Astrocyte (in vitro differentiated cells and primary cell): ENCODE results near the gene HMCES. TPM values are rescaled to one million over a fixed set of nuclear protein-coding genes. Genes with fewer than 3 reads are reported as not detected.
A peak's percentile ranks its signal among the peaks of the same experiment; 100 is the strongest.

Experiments used
- DNase-seq: peaks from one replicate; pipeline ENCODE4 v3.0.0-alpha.2; 2010; ENCODE audit warnings: low read depth
- FAIRE-seq: peaks from 2 replicates; lab custom pipeline; 2011; peaks lifted over from hg19 to GRCh38; lab: Jason Lieb, UNC
- H2AFZ ChIP-seq: 2 replicates; pipeline ENCODE4 v1.6.0; 2012; ENCODE audit warnings: low read depth, low read length, inconsistent platforms
- H3K27ac ChIP-seq: 2 replicates; pipeline ENCODE4 v1.5.1; 2011; ENCODE audit warnings: low read depth, low read length, inconsistent platforms
- H3K27me3 ChIP-seq: 2 replicates; pipeline ENCODE4 v1.6.0; 2011; ENCODE audit warnings: low read length, inconsistent platforms; ENCODE audit not compliant: insufficient read depth
- H3K36me3 ChIP-seq: 2 replicates; pipeline ENCODE4 v1.5.1; 2011; ENCODE audit warnings: low read length, inconsistent platforms; ENCODE audit not compliant: insufficient read depth
- H3K4me1 ChIP-seq: 2 replicates; pipeline ENCODE4 v1.5.1; 2011; ENCODE audit warnings: low read length, inconsistent platforms; ENCODE audit not compliant: insufficient read depth
- H3K4me2 ChIP-seq: 2 replicates; pipeline ENCODE4 v1.6.0; 2012; ENCODE audit warnings: low read length, inconsistent platforms
- H3K4me3 ChIP-seq: 2 replicates; pipeline ENCODE4 v1.5.1; 2011; ENCODE audit warnings: low read depth, mild to moderate bottlenecking, low read length, inconsistent platforms; ENCODE audit not compliant: insufficient read depth
- H3K79me2 ChIP-seq: 2 replicates; pipeline ENCODE4 v1.6.0; 2012; ENCODE audit warnings: mild to moderate bottlenecking, low read length, inconsistent platforms; ENCODE audit not compliant: insufficient read depth
- H3K9ac ChIP-seq: 2 replicates; pipeline ENCODE4 v1.6.0; 2012; ENCODE audit warnings: mild to moderate bottlenecking, low read length, inconsistent platforms
- H3K9me3 ChIP-seq: 2 replicates; pipeline ENCODE4 v1.5.1; 2012; ENCODE audit warnings: low read depth, mild to moderate bottlenecking, low read length, inconsistent platforms; ENCODE audit not compliant: insufficient read depth
- H4K20me1 ChIP-seq: 2 replicates; pipeline ENCODE4 v1.6.0; 2012; ENCODE audit warnings: low read length, inconsistent platforms; ENCODE audit not compliant: insufficient read depth
- H3K27ac Mint-ChIP-seq: one replicate; pipeline ENCODE4 v1.8.0; 2021; ENCODE audit warnings: mild to moderate bottlenecking, mixed read lengths; ENCODE audit not compliant: unreplicated experiment
- H3K27me3 Mint-ChIP-seq: one replicate; pipeline ENCODE4 v1.8.0; 2021; ENCODE audit warnings: low read depth, mixed read lengths; ENCODE audit not compliant: unreplicated experiment
- H3K36me3 Mint-ChIP-seq: one replicate; pipeline ENCODE4 v1.8.0; 2021; ENCODE audit warnings: low read depth, mixed read lengths; ENCODE audit not compliant: unreplicated experiment
- H3K4me1 Mint-ChIP-seq: one replicate; pipeline ENCODE4 v1.8.0; 2021; ENCODE audit warnings: low read depth, mixed read lengths; ENCODE audit not compliant: unreplicated experiment
- H3K4me3 Mint-ChIP-seq: one replicate; pipeline ENCODE4 v1.8.0; 2021; ENCODE audit warnings: mild to moderate bottlenecking, moderate library complexity, mixed read lengths; ENCODE audit not compliant: unreplicated experiment
- H3K9me3 Mint-ChIP-seq: one replicate; pipeline ENCODE4 v1.8.0; 2021; ENCODE audit warnings: mild to moderate bottlenecking, mixed read lengths; ENCODE audit not compliant: unreplicated experiment
- EZH2 ChIP-seq: IDR thresholded peaks from 2 replicates; pipeline ENCODE4 v1.6.1; 2012; ENCODE audit warnings: mild to moderate bottlenecking, low read length, inconsistent platforms; ENCODE audit not compliant: insufficient read depth
- total RNA-seq: library from RNA; stranded (reverse); gene quantifications from 2 replicates; pipeline ENCODE4 v1.2.1, GENCODE V29; 2021
- TF ChIP-seq, protein P1 (sequence below): IDR thresholded peaks from 2 replicates; pipeline ENCODE4 v1.5.1; 2011; ENCODE audit warnings: low read depth, mild to moderate bottlenecking, inconsistent platforms, low read length, moderate library complexity; ENCODE audit not compliant: insufficient read depth

HMCES gene
- total RNA-seq, 1 donor from 2014 or later: 27.4 TPM

DNA sequence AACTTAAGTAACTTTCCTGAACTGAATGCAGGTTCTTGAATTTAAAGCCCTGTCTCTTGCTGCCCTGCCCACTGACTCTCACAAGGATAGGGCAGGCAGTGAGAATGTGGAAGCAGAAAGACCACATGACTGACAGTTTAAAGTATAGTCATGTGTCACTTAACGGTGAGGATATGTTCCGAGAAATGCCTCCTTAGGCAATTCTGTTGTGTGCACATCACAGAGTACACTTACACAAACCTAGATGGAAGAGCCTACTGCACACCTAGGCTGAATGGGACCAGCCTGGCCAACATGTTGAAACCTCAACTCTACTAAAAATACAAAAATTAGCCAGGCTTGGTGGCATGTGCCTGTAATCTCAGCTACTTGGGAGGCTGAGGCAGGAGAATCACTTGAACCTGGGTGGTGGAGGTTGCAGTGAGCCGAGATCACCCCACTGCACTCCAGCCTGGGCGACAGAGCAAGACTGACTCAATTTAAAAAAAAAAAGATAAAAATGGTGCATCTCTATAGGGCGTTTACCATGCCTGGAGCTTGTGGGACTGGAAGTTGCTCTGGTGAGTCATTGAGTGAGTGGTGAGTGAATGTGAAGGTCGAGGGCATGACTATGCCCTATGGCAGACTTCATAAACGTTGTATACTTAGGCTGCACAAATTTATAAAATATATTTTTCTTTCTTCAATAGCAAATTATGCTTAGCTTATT, 48.2 kb upstream of the HMCES start:
- Mint-ChIP-seq H3K27ac (no peak overlapping the region), H3K36me3 (no peaks in the 10 kb centered on the region), H3K9me3 (no peaks in the 10 kb centered on the region), H3K27me3 (no peaks in the 10 kb centered on the region), H3K4me1 (peaks cover 21% of the 10 kb centered on the region), H3K4me3 (no peak overlapping the region)
- Histone ChIP-seq H3K9ac (no peak overlapping the region), H3K27me3 (no peaks in the 10 kb centered on the region), H3K79me2 (no peaks in the 10 kb centered on the region), H3K27ac (no peak overlapping the region), H3K4me3 (no peak overlapping the region), H4K20me1 (no peaks in the 10 kb centered on the region), H3K4me2 (peak overlapping the region; percentile 40), H3K36me3 (no peaks in the 10 kb centered on the region), H3K4me1 (peaks cover 29% of the 10 kb centered on the region), H3K9me3 (no peaks in the 10 kb centered on the region), H2AFZ (peak overlapping the region; percentile 8)
- DNase-seq (peak; percentile 81), FAIRE-seq (no peak)
- TF ChIP-seq, protein P1, sequence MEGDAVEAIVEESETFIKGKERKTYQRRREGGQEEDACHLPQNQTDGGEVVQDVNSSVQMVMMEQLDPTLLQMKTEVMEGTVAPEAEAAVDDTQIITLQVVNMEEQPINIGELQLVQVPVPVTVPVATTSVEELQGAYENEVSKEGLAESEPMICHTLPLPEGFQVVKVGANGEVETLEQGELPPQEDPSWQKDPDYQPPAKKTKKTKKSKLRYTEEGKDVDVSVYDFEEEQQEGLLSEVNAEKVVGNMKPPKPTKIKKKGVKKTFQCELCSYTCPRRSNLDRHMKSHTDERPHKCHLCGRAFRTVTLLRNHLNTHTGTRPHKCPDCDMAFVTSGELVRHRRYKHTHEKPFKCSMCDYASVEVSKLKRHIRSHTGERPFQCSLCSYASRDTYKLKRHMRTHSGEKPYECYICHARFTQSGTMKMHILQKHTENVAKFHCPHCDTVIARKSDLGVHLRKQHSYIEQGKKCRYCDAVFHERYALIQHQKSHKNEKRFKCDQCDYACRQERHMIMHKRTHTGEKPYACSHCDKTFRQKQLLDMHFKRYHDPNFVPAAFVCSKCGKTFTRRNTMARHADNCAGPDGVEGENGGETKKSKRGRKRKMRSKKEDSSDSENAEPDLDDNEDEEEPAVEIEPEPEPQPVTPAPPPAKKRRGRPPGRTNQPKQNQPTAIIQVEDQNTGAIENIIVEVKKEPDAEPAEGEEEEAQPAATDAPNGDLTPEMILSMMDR: no peak
- TF ChIP-seq EZH2: no peak

DNA sequence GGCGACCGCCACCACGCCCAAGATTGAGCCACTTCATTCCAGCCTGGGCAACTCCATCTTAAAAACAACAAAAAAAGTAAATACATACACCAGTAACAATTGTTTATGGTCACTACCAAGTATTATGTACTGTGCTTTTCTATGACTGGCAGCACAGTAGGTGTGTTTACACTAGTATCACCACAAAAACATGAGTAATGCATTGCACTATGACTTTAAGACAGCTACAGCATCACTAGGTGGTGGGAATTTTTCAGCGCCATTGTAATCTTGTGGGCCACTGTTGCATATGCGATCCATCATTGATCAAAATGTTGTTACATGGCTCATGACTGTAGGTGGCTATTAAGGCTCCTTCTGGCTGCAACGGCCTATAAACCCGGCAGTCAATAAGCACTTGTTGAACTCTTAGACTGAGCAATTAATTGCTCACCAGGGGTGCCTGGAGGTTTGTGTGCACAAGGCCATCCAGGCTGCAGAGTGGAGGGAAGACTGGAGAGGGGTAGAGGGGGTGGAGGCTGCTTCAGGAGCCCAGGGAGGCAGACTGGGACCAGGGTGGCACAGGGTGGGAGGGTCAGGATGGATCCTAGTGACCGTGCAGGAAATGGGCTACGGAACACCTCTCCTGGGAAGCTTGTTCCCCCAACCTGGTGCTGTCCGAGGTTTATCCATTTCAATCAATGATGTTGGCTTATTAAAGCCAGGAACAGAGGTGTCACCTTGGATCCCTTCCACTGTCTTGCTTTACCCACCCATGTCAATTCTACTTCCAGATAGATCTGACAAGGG, 47.1 kb upstream of the HMCES start:
- Mint-ChIP-seq H3K27ac (no peak overlapping the region), H3K4me3 (no peak overlapping the region), H3K4me1 (peaks cover 17% of the 10 kb centered on the region), H3K9me3 (no peaks in the 10 kb centered on the region), H3K36me3 (no peaks in the 10 kb centered on the region), H3K27me3 (no peaks in the 10 kb centered on the region)
- Histone ChIP-seq H4K20me1 (no peaks in the 10 kb centered on the region), H3K27me3 (no peaks in the 10 kb centered on the region), H3K4me1 (peaks cover 25% of the 10 kb centered on the region), H2AFZ (no peak overlapping the region), H3K9me3 (no peaks in the 10 kb centered on the region), H3K4me3 (no peak overlapping the region), H3K79me2 (no peaks in the 10 kb centered on the region), H3K4me2 (peak overlapping the region; percentile 23), H3K27ac (no peak overlapping the region), H3K9ac (no peak overlapping the region), H3K36me3 (no peaks in the 10 kb centered on the region)
- TF ChIP-seq, protein P1: no peak
- TF ChIP-seq EZH2: no peak
- peak; percentile 48 for DNase-seq
- FAIRE-seq: no peak
